Adipose tissue (tissue), 3 donors: Measurements from ENCODE around the gene GPC3. TPM values are rescaled to one million over a fixed set of nuclear protein-coding genes. Genes with fewer than 3 reads are reported as not detected.
"Not testable (repeated sequence)": the region's sequence is repeated elsewhere in the genome, so short reads cannot be mapped to it uniquely, and the experiment has no call there.

ENCODE experiments used
- H3K27ac ChIP-seq: one replicate; pipeline ENCODE4 v1.5.1; 2013; ENCODE audit warnings: low read depth, low read length
- WGBS, 3 donors: extraction: QIAGEN DNeasy Blood & Tissue Kit; methylation state at CpG; one replicate each; pipeline ENCODE4 v1.1.7; 2013; 5-methylcytosine and 5-hydroxymethylcytosine counted together
- polyA plus RNA-seq, 3 donors: library from polyadenylated mRNA; stranded (reverse); fragments of 200-250 nt; gene quantifications; one replicate each; pipeline ENCODE4 v1.2.3, GENCODE V29; 2013
- donor health status: healthy with polysubstance abuse.
- donor health status: Bipolar disorder and iron deficiency.
- donor health status: healthy.

GPC3 gene
- polyA plus RNA-seq, result 10 to 100 TPM in 2 of 3 donors, 1 to 10 TPM in 1; 5.0 to 58.6 (median 14.1) TPM

DNA sequence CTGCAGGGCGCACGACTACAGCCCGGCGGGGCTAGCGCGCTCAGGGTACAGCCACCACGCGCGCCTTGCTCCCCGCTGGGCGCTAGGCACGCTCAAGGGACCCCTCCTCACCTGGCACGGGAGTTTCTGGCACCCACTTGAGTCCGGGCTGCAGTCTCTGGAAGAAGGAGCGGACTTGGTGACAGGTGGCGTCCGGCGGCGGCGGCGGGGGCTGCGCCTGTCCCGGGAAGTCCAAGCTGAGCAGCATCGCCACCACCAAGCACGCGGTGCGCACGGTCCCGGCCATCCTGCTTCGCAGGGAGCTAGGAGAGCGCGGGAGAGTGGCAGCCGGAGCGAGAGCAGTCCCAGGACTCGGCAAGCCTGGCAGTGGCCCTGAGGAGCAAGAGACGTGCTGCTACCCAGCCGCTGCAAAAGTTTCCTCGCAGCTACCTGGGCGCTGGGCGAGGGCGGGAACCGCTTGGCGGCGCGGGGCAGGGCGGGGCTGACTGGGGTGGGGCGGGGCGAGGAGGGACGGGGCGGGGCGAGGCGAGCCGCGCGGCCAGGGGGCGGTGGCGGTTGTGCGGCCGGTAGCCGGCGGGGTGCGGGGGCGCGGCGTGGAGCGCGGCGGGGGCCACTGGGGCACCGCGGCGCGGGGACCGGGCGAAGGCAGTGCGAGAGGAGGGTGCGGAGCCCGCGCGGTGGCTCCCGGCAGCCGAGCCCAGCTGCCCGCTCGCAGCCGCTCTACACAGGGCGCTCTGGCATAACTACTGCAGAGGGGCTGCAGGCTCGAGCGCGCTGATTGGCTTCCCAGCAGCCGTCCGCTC lies at the start of gene GPC3:
Gene GPC3 (minus strand): TSS at position 431 of the 803 bp plus-strand sequence.
- 1 to 42% (median 1%) methylated on average over 24 to 77 of the region's 90 CpGs for WGBS, 3 donors
- H3K27ac ChIP-seq, result no peak within 1 kb of the TSS

DNA sequence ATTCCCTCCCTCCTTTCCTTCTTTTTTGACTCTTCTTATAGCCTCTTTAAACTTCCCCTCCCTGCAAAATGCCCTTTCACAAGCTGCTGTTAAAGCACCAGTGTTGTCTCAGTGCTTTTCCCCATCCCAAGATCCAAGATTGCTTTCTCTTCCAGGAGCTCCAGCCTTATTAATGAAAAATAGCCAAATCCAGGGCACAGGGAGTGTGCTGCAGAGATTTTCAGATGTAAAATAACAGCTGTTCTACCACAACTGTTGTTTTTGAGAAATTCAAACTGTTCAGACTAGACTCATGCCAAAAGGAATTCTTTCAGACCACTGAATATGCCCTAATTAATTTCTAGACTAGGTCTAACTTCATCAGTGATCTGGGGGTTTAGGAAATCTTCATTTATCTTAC lies 47.0 kb upstream of the GPC3 start:
- H3K27ac ChIP-seq, result no peak overlapping the region

DNA sequence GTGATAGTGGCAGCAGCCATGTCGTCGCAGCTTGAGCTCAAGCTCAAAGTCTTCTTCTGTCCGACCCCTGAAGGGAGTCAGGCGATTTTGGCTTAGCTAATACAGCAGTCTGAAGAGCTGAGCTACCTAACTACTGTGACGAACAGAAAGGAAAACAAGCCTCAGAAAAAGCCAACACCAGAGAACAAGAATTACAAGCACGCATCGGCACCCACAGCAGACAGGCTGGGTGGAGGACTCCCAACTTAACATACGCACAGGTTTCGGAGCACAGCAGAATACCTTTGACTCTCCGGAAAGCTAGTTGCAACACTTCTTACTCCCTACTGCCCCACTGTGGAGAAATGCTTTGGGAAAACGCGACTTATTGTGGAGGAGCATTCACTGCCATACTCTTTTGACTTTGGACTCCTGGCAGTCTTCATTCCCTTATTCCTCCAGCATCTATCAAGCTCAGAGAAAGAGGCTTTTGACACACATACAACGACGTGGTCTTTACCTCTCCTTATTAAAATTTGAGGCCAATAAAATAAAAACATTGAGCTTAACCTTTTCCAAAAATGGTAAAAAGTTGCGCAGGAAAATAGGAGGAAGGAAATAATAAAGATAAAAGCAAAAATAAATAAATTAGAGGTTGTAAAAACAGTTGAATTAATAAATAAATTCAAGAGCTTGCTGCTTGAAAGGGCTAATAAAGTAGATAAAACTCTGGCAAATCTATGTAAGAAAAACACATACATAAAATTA lies 41.3 kb upstream of the GPC3 start:
- 17 to 24% (median 17%) methylated on average over 15 of the region's 15 CpGs for WGBS, 3 donors
- no peak overlapping the region for H3K27ac ChIP-seq

DNA sequence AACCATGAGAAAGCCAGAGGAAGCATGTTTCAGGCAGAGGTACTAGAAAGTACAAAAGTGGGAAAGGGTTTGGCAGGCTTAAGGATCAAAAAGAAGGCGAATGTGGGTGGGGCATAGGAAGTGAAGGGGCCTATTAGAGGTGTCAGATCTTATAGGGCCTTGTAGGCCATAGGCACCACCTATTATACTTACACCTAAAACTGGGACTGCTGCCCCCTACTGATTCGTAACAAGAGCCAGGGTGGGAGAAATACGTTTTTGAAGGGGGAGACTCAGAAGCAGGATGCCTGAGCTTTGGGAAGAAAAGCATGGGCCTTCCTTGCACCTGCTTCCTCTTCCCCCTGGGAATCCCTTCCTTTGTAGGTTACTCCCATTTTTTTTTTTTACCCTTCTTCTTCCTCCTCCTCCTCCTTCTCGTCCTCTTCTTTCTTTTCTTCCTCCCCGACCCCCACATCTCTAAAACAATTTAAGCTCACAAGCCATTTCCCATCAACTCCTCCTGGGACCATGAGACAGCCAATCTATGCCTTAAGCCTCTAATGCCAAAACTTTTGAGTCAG lies 40.7 kb upstream of the GPC3 start:
- WGBS, 3 donors, result 34 to 58% (median 56%) methylated on average over 3 to 5 of the region's 5 CpGs
- H3K27ac ChIP-seq, result no peak overlapping the region

DNA sequence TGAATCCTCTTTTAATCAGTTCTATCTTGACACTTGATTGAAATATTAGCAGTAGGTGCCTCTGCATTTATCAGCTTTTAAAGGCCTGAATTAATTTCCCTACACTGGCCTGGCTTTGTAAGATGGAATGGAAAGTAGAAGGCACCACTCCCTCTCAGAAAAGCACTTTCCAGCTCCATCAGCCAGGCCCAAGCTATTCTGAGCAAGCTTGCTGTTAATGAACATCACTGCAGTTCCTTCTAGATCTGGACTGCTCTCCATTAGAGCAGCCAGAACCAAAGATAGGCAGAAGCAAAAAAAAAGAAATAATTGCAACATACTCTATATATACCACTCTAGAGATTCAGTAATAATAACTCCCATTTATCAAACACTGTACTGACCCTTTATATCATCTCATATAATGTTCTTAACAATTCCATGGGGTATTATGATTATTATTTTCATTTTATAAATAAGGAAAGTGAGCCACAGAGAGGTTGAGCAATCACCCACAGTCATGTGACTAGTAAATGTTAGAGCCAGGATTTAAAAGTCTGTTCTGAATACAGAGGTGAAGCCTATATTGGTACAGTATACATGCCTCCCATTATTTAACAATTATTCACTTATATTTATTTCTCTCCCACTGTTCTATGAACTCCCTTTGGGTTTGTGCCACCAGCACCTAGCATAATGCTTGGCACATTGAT lies 39.4 kb upstream of the GPC3 start:
- H3K27ac ChIP-seq, result no peak overlapping the region

DNA sequence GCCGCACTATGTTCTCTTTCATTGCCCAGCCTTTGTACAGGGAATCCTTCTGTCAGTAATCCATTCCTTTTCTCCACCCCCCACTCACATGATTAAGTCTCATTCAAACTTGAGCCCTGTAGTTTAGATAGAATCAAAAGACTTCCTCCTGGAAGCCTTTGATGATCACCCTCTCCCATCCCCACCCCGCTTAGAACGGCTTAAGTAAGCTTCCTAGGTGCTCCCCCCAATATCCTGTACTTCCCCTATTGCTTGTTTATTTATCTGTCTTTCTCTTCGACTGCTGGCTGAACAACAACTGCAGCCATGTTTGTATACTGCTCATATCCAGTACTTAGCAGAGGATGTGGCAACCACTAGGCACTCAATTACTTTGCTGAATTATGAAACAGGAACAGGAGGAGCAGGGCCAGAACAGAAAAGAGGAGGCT lies 38.5 kb upstream of the GPC3 start:
- WGBS, 3 donors, result 54 to 72% (median 57%) methylated on average over 4 of the region's 4 CpGs
- H3K27ac ChIP-seq, result no peak overlapping the region

DNA sequence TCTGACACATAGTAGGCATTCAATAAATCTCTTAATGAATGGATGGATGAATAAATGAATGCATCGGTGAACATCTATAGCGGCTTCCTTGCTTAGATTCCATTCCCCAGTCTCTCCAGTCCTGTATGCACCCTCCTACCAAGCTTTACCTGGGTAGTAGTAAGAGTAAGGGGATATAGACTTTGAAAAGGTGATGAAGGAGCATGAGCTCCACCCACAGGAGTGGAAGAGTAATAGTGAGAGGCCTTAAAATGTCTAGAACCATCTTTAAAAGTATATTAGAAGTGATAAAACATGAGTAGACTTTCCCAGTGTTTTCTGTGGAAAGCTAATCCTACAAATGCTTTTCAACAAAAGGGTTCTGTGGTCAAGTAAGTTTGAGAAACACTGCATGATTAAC lies 35.5 kb upstream of the GPC3 start:
- no peak overlapping the region for H3K27ac ChIP-seq

DNA sequence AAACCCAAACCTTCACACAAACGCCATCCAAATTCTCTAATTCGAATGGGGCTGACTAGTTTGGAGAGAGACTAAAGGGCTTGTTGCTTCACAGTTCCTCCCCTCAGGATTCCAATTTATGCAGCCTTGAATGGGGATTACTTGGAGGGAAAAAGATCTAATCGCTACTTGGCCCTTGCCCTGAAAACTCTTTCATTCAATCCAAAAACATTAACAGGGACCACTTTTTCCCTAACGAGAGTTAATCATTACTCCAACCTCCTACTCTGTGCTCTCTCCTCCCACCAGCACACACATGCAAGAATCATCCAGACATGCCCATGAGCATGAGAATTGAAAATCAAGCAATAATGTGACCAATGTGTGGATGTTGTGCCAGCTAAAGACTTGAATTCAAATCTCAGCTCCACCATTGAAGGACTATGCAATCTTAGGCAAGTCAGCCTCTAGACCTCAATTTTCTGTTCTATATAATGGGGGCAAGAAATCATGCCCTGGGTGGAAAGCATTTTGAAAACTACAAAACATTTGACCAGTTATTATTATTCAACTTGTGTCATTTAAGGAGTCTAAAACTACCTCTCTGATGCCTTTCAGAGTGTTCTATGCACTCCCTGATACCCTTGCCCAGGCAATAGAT lies 34.3 kb upstream of the GPC3 start:
- H3K27ac ChIP-seq, result no peak overlapping the region
- 49 to 64% (median 61%) methylated on average over 4 of the region's 4 CpGs for WGBS, 3 donors

More for the DNA sequence above, 35.5 kb upstream of the GPC3 start:
- 84 to 93% (median 92%) methylated on average over 2 of the region's 2 CpGs for WGBS, 3 donors

DNA sequence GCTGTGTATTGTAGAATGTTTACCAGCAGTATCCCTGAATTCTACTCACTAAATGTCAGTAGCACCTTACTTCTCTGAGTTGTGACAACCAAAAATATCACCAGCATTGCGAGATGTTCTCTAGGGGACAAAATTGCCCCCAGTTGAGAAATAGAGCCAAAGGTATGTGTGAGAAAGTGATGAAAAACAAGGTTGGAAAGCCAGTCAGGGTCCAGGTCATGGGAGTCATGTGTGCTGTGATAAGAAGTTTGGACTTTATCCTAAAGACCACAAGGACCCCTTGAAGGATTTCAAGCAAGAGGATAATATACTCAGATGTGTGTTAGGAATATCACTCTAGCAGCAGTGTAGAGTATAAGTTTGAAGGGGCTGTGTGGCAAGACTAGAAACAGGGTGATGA lies 30.9 kb upstream of the GPC3 start:
- 75 to 88% (median 83%) methylated on average over 1 of the region's 1 CpG for WGBS, 3 donors
- not testable (repeated sequence) for H3K27ac ChIP-seq

DNA sequence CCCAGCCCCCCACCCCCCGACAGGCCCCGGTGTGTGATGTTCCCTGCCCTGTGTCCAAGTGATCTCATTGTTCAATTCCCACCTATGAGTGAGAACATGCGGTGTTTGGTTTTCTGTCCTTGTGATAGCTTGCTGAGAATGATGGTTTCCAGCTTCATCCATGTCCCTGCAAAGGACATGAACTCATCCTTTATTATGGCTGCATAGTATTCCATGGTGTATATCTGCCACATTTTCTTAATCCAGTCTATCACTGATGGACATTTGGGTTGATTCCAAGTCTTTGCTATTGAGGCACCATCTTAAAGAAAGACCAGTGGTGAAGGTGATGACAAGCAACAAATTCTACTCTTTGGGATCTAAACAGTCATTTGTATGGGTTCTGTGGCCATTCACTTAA lies 30.1 kb upstream of the GPC3 start:
- WGBS, 3 donors, result 67% methylated on average over 1 of the region's 3 CpGs; no CpG with 5 or more reads in 2 of the 3 donors
- not testable (repeated sequence) for H3K27ac ChIP-seq

DNA sequence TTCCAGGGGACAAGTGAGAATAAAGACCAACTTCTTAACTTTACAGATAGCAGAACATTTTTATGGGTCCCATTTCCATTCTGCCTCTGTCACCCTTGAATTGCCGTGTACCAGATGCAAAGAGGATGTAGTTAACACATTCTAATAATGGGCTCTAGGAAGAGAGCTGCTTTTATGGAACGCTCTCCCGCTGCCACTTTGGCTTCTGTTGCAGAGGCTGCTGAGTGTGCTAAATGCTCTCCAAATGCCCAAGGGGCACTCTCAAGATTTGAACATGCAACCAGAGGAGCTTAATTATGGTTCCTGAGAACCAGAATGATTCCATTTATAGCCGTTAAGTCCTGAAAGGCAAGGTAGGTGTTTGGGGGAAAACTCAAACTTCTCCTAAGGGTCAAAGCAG lies 28.1 kb upstream of the GPC3 start:
- H3K27ac ChIP-seq, result no peak overlapping the region
- WGBS, 3 donors, result 71 to 86% (median 71%) methylated on average over 4 of the region's 4 CpGs

DNA sequence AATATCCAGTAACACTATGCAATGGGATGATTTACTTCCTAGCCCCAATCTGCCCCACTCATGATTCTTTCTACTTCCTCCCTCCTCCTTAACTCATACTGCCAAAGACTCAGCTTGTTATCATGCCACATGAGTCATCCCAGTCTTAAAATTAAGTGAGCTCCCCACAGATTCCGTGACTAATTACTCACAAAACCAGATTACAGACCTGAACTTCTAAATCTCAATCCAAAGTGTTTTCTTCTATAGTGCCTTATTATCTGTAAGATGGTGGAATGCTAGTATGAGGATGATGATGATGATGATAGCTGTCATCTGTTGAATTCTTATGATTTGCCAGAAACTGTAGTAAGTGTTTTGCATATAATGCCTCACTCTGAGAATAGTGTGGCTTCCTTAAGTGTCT lies 27.7 kb upstream of the GPC3 start:
- H3K27ac ChIP-seq, result no peak overlapping the region
- WGBS, 3 donors, result 41 to 67% (median 60%) methylated on average over 1 of the region's 1 CpG

DNA sequence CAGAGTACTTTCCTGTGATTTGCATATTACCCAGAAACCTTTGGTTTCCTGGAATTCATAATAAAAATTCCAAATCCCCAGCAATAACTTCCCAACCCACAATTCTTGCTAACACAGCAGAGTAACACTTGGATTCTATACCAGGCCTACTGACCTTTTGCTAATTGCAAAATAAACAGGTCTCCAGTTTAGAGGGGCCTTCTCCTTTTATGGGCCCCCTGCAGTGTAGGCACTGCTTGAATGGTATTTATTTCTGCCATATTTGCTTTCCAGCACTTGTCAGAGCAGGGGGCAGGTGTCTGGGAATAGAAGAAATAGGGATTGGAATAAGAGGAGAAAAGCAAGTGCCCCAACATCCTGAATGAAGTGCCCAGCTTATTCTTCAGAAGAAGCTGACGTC lies 25.3 kb upstream of the GPC3 start:
- no peak overlapping the region for H3K27ac ChIP-seq
- WGBS, 3 donors, result 40 to 88% (median 80%) methylated on average over 1 of the region's 1 CpG

DNA sequence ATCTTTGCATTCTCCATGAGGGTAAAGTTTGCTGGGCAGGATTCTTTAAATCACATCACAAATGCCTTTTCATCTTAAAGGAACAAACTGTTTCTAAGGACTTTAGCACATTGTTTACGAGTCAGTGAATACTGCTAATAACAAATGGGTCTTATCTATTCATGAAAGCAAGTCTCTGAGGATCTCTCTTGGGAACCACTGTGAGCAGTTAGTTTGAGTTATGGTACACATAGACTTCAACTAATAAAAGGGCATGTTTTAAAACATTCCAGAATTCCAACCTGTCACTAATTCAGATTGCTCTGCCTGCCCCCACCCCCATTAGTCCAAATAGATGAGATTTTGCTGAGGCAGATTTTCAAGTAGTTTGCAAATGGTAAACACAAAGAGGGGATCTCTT lies 22.3 kb upstream of the GPC3 start:
- 86 to 91% (median 89%) methylated on average over 1 of the region's 1 CpG for WGBS, 3 donors
- no peak overlapping the region for H3K27ac ChIP-seq

DNA sequence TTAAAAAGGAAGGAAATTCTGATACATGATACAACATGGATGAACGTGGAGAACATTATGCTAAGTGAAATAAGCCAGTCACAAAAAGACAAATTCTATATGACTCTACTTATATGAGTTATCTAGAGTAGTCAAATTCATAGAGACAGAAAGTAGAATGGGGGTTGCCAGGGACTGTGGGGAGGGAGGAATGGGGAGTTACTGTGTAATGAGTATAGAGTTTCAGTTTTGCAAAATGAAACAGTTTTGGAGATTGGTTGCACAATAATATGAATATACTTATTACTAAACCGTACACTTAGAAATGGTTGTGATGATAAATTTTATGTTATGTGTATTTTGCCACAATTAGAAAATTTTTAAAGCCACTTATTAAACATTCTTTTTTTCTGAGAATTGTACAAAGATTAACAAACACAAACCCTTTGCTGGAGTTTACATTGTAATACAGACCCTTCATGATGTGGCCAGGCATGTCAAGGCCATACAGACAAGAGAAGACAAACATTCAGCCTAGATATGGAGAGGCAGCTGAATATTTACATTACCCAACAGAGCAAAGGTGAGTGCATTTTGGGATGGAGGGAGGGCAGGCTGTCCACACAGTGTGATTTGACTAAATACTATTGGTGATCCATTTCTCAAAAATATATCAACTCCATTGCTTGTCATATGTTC lies 21.2 kb upstream of the GPC3 start:
- 50 to 78% (median 56%) methylated on average over 2 of the region's 2 CpGs for WGBS, 3 donors
- no peak overlapping the region for H3K27ac ChIP-seq

DNA sequence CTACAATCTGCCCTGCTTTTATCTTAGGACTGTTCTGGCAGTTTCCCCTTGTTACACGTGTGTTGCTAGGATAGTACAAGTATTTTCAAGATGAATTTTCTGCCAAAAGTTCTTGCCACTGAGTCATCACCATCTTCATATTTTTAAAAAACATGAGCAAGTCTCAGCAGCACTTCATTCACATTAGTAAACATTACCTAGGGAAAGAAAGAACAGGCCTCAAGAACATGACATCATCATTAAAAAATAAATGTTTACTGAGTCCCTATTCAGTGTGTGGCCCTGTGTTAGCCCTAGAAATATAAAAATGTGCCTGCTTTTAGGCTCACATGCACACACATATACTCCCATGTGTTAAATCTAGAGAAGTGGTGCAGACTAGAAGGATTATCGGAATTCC lies 18.7 kb upstream of the GPC3 start:
- H3K27ac ChIP-seq, result no peak overlapping the region
- 65 to 75% (median 67%) methylated on average over 2 of the region's 2 CpGs for WGBS, 3 donors

DNA sequence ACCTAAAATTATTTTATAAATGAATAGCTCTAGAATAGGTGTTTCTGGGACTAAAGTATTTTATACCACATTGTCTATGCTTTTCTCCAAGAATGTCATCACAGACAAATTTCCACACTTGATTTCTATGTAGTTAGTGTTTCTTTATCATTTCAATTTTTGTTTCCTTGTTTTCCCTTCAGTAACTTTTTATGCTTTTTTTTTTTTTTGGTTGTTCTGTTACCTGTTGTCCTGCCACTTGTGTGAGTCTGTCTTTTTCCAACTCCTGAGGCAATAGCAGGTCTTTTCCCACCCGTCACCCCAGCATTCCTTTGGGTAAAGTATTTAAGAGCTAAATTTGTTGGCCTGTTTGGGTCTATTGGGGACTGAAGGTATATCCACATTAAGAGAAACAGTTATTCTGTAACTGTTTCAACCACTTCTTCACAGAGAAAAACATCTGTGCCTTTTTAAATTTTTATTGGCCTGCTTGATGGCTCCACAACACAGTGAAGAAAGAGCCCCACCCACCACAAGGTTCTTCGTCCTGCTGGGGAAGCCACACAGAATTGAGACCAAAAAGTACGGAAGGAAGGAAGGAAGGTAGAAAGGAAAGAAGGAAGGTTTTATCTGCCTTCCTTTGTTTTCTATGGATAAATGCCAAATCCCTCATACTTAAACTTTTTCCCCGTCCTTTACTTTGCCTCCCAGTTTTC lies 17.7 kb upstream of the GPC3 start:
- WGBS, 3 donors, result 42 to 59% (median 57%) methylated on average over 4 of the region's 4 CpGs
- H3K27ac ChIP-seq, result no peak overlapping the region
